HUES64 (cell line): ENCODE measurements around the gene C12orf43.

ENCODE experiments used
- H3K27ac ChIP-seq: 2 replicates; pipeline ENCODE4 v1.7.0; 2013; ENCODE audit warnings: low read depth, low read length, inconsistent platforms
- H3K27me3 ChIP-seq: 2 replicates; pipeline ENCODE4 v1.6.1; 2013; ENCODE audit warnings: mild to moderate bottlenecking, low read length; ENCODE audit not compliant: insufficient read depth
- H3K36me3 ChIP-seq: 2 replicates; pipeline ENCODE4 v1.6.1; 2013; ENCODE audit warnings: mild to moderate bottlenecking, low read length; ENCODE audit not compliant: insufficient read depth
- H3K4me1 ChIP-seq: 2 replicates; pipeline ENCODE4 v1.6.1; 2013; ENCODE audit warnings: mild to moderate bottlenecking, low read length, moderate library complexity; ENCODE audit not compliant: insufficient read depth
- H3K4me3 ChIP-seq: 2 replicates; pipeline ENCODE4 v1.5.1; 2013; ENCODE audit warnings: mild to moderate bottlenecking, low read length, moderate library complexity
- H3K9ac ChIP-seq: 2 replicates; pipeline ENCODE4 v1.6.1; 2013; ENCODE audit warnings: mild to moderate bottlenecking, low read depth, low read length
- H3K9me3 ChIP-seq: 2 replicates; pipeline ENCODE4 v1.6.1; 2013; ENCODE audit warnings: low read depth, low read length; ENCODE audit not compliant: insufficient read depth
- WGBS: fragments of 150-250, 120-280 bp; methylation state at CpG from one replicate; pipeline ENCODE4 v1.1.7; 2013; ENCODE audit warnings: missing lambda C conversion rate; 5-methylcytosine and 5-hydroxymethylcytosine counted together

C12orf43 gene

GRCh38 chr12:120983759-120984158 is 32.5 kb downstream of the C12orf43 start:
- Histone ChIP-seq H3K9me3 (no peaks in the 10 kb centered on the region), H3K4me1 (0 out of 2 replicates have a peak, but pooled peaks cover 5% of the 10 kb centered on the region), H3K4me3 (no peak overlapping the region), H3K9ac (no peak overlapping the region), H3K27ac (no peak overlapping the region), H3K36me3 (no peaks in the 10 kb centered on the region), H3K27me3 (no peaks in the 10 kb centered on the region)
- 96% methylated on average over 4 of the region's 4 CpGs for WGBS

GRCh38 chr12:120982659-120983058 is 33.6 kb downstream of the C12orf43 start:
- no peak overlapping the region for H3K27ac ChIP-seq
- H3K4me1 ChIP-seq = 0 out of 2 replicates have a peak, but pooled peaks cover 5% of the 10 kb centered on the region
- H3K9me3 ChIP-seq = no peaks in the 10 kb centered on the region
- no peaks in the 10 kb centered on the region for H3K36me3 ChIP-seq
- no peak overlapping the region for H3K9ac ChIP-seq
- no peak overlapping the region for H3K4me3 ChIP-seq
- H3K27me3 ChIP-seq = no peaks in the 10 kb centered on the region
- WGBS = 86% methylated on average over 7 of the region's 7 CpGs

- Histone ChIP-seq H3K9ac (no peak overlapping the region), H3K4me3 (no peak overlapping the region), H3K36me3 (no peaks in the 10 kb centered on the region)
Observed at GRCh38 chr12:120981407-120981941, 34.8 kb downstream of the C12orf43 start.

GRCh38 chr12:120980800-120981368 is 35.4 kb downstream of the C12orf43 start:
- Histone ChIP-seq H3K27me3 (no peaks in the 10 kb centered on the region), H3K9me3 (no peaks in the 10 kb centered on the region), H3K4me3 (no peak overlapping the region), H3K27ac (no peak overlapping the region), H3K4me1 (0 out of 2 replicates have a peak, but pooled peaks cover 5% of the 10 kb centered on the region), H3K9ac (no peak overlapping the region), H3K36me3 (no peaks in the 10 kb centered on the region)
- WGBS = 82% methylated on average over 11 of the region's 13 CpGs

More at GRCh38 chr12:120981407-120981941, 34.8 kb downstream of the C12orf43 start:
- Histone ChIP-seq H3K27ac (no peak overlapping the region), H3K27me3 (no peaks in the 10 kb centered on the region), H3K9me3 (no peaks in the 10 kb centered on the region), H3K4me1 (0 out of 2 replicates have a peak, but pooled peaks cover 5% of the 10 kb centered on the region)
- WGBS = 89% methylated on average over 6 of the region's 6 CpGs

GRCh38 chr12:120979862-120980696 is 36.2 kb downstream of the C12orf43 start:
- Histone ChIP-seq H3K9ac (no peak overlapping the region), H3K4me1 (0 out of 2 replicates have a peak, but pooled peaks cover 5% of the 10 kb centered on the region)
- 80% methylated on average over 11 of the region's 11 CpGs for WGBS

GRCh38 chr12:120979220-120979861 is 36.9 kb downstream of the C12orf43 start:
- no peak overlapping the region for H3K4me3 ChIP-seq
- H3K36me3 ChIP-seq = no peaks in the 10 kb centered on the region
- H3K9ac ChIP-seq = no peak overlapping the region
- 90% methylated on average over 10 of the region's 10 CpGs for WGBS
- H3K4me1 ChIP-seq = 0 out of 2 replicates have a peak, but pooled peaks cover 5% of the 10 kb centered on the region
- no peaks in the 10 kb centered on the region for H3K9me3 ChIP-seq
- no peaks in the 10 kb centered on the region for H3K27me3 ChIP-seq
- H3K27ac ChIP-seq = no peak overlapping the region

More at GRCh38 chr12:120979862-120980696, 36.2 kb downstream of the C12orf43 start:
- Histone ChIP-seq H3K36me3 (no peaks in the 10 kb centered on the region), H3K27ac (no peak overlapping the region), H3K4me3 (no peak overlapping the region), H3K9me3 (no peaks in the 10 kb centered on the region), H3K27me3 (no peaks in the 10 kb centered on the region)

GRCh38 chr12:120978296-120979219 is 37.7 kb downstream of the C12orf43 start, which contains the start of gene HNF1A:
TSS of gene HNF1A (plus strand) at chr12:120978543. CDS start at chr12:120978769, 226 bp downstream.
- H3K27me3 ChIP-seq = no peaks in the 10 kb centered on the region
- H3K27ac ChIP-seq = no peak within 1 kb of the TSS

GRCh38 chr12:120977531-120978295 is 38.6 kb downstream of the C12orf43 start:
- Histone ChIP-seq H3K36me3 (no peaks in the 10 kb centered on the region), H3K4me3 (no peak overlapping the region), H3K4me1 (no peaks in the 10 kb centered on the region), H3K27me3 (no peaks in the 10 kb centered on the region), H3K27ac (no peak overlapping the region), H3K9me3 (no peaks in the 10 kb centered on the region), H3K9ac (no peak overlapping the region)
- WGBS = 93% methylated on average over 14 of the region's 14 CpGs

More at GRCh38 chr12:120978296-120979219, 37.7 kb downstream of the C12orf43 start, which contains the start of gene HNF1A:
- H3K4me3 ChIP-seq = no peak within 1 kb of the TSS
- H3K9me3 ChIP-seq = no peaks in the 10 kb centered on the region
- H3K36me3 ChIP-seq = no peaks in the 10 kb centered on the region
- H3K9ac ChIP-seq = no peak within 1 kb of the TSS
- H3K4me1 ChIP-seq = no peaks in the 10 kb centered on the region
- 92% methylated on average over 40 of the region's 40 CpGs for WGBS

GRCh38 chr12:120972870-120973543 is 43.3 kb downstream of the C12orf43 start:
- H3K36me3 ChIP-seq = no peaks in the 10 kb centered on the region
- H3K4me3 ChIP-seq = no peak overlapping the region
- H3K27me3 ChIP-seq = no peaks in the 10 kb centered on the region
- H3K9me3 ChIP-seq = no peaks in the 10 kb centered on the region
- H3K9ac ChIP-seq = no peak overlapping the region
- peak overlapping the region; percentile 34; the same call in 1 of the 2 replicates for H3K27ac ChIP-seq
- WGBS = 52% methylated on average over 10 of the region's 10 CpGs
- no peaks in the 10 kb centered on the region for H3K4me1 ChIP-seq
